ENCODE measurements around the gene TSPAN16. TPM values are rescaled to one million over a fixed set of nuclear protein-coding genes. Genes with fewer than 3 reads are reported as not detected.

TSPAN16 gene, protein sequence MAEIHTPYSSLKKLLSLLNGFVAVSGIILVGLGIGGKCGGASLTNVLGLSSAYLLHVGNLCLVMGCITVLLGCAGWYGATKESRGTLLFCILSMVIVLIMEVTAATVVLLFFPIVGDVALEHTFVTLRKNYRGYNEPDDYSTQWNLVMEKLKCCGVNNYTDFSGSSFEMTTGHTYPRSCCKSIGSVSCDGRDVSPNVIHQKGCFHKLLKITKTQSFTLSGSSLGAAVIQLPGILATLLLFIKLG
- not detected in 5 replicates for total RNA-seq (2022; extraction: Qiagen RNA extraction; ENCODE audit: low read depth)

DNA sequence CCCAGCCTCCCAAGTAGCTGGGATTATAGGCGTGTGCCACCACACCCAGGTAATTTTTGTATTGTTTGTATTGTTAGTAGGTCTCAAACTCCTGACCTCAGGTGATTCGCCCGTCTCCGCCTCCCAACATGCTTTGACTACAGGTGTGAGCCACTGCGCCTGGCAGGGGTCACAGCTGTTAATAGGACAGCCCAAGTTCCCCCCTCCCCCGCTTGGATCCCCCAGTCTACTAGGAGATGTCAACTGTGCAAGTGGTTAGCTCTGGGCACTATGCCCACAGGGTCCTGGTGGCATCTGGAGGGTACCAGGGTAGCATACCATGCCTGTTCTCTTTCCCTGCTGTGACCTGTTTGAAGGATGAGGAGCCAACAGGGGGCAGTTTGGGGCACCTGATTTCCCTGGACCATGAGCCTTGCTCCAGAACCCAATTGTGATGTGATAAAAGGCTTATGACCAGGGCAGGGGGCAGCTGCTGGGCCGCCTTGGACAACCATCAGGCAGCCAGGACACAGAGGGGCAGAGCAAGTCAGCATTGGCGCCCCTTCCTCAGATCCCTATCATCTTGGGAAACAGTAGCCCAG lies at the start of gene TSPAN16:
Gene TSPAN16, plus strand, starts transcription at position 496 of the 581 bp plus-strand sequence. CDS start 138 bp downstream, outside the sequence.

DNA sequence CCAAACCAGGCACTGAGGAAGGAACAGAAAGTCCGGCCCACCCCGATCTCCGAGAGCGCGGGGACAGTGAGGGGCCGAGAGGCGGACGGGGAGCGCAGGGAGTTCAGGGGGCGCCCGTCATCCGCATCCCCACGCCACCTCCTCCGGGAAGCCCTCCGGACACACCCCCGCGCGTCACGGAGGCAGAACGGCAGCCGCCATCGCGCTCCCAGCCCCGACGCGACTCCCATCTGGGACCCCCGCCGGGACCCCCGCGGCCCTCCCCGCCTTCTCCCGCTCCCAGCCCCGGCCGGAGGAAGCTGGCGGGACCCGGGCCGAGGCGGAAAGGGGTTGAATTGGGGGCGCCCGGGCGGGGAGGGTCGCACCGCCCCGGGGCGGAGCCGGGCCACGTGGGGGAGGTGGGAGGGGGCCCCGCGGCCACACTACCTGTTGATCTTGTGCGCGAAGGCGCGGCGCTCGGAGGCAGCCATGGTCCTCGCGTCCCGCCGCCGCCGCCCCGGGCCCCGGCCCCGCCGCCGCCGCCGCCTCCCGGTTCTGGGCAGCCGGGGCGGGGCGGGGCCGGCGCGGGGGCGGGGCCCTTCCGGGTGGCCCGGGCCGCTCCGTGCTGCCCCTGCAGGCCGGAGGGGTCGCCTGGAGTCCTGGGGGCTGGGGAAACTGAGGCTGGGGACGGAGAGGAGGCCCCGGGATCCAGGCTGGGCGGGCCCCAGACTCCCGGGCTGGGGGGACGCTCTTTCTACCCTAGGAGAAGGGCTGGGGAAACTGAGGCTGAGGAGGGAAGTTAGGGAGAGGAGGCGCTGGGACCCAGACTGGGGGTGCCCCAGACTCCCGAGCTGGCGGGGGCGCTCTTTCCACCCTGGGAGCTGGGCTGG lies 33.8 kb upstream of the TSPAN16 start, which contains the start of gene DOCK6:
Gene DOCK6, minus strand, starts transcription at position 554 of the 869 bp plus-strand sequence. Its CDS starts 84 bp downstream, at position 470.

DNA sequence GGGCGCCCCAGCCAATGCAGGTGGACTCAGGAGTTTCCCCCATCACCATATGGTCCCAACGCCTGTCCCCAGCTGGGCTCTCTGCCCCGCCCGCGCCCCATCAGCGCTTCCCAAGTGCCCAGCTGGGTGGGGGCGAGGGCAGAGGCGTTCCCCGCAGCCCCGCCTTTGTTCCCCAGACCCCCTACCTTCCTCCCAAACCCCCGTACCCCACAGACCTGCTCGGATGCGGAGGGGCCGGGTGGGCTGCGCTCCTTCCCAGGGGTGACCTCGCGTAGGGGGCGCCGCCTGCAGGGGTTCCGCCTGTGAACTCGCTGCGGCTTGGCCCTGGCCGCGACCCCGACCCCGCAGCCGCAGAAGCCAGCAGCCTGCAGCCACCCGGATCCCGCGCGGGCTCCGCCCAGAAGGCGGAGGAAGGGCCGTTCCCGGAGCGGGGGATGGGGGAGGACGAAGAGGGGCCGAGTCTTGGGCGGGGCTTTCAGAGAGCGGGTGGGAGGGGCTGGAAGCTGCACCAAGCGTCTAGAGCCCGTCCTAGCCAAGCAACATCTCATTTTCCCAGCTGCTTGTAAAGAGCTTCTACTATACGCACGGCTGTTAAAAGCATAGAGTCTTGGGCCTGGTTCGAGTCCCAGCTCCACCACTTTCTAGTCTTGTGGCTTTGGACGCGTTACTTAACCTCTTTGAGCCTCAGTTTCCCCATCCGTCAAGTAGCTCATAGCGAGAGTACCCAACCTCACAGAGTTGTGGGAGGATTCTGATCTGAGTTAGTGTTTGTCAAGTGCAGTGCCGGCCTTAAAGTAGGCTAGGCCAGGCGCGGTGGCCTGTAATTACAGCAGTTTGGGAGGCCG lies 43.5 kb downstream of the TSPAN16 start, which contains the start of gene RAB3D:
Gene RAB3D, minus strand, starts transcription at position 404 of the 845 bp plus-strand sequence. CDS start 2,258 bp downstream, outside the sequence.

DNA sequence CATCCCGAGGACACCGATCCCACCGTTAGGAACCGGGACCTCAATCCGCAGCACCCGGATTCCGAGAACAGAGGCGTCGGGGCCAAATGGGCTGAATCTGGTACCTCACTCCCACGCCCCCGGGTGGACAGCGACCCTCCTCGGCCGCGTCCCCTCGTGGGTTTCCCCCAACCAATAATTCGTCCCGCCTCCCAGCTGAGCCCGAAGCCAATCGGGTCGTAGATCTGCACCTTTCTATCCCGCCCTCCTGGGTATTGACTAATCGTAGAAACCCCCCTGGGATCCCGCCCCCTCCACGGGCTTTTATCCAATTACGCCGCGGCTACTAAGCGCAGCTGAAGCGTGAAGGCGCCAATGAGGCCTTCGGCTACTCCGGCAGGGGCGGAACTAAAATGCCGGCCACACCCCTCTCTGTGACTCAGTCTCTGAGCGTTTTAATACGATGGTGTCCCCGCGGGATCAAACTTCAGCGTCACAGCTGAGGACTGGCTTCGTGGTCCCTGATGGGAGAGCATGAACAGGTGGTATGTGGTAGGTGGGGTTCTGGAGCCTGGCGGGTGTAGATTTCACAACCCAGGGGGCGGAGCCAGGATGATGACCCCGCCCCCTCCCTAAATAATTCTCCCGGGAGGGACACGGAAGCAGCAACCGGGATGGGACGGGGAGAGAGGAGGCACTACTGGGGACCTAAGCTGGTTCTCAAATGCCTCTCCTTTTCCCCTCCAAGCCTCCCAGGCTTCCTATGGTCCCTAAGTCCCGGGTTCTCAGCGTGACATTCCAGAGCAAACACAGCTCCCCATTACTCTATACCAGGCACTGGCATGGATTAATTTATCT lies 50.4 kb downstream of the TSPAN16 start, which contains the start of the genes CCDC159 and TMEM205:
Gene CCDC159, plus strand, starts transcription at position 416 of the 837 bp plus-strand sequence. Its CDS starts 88 bp downstream, at position 504.
Gene TMEM205, minus strand, starts transcription at position 165 of the 837 bp plus-strand sequence. CDS start 649 bp downstream, outside the sequence.

DNA sequence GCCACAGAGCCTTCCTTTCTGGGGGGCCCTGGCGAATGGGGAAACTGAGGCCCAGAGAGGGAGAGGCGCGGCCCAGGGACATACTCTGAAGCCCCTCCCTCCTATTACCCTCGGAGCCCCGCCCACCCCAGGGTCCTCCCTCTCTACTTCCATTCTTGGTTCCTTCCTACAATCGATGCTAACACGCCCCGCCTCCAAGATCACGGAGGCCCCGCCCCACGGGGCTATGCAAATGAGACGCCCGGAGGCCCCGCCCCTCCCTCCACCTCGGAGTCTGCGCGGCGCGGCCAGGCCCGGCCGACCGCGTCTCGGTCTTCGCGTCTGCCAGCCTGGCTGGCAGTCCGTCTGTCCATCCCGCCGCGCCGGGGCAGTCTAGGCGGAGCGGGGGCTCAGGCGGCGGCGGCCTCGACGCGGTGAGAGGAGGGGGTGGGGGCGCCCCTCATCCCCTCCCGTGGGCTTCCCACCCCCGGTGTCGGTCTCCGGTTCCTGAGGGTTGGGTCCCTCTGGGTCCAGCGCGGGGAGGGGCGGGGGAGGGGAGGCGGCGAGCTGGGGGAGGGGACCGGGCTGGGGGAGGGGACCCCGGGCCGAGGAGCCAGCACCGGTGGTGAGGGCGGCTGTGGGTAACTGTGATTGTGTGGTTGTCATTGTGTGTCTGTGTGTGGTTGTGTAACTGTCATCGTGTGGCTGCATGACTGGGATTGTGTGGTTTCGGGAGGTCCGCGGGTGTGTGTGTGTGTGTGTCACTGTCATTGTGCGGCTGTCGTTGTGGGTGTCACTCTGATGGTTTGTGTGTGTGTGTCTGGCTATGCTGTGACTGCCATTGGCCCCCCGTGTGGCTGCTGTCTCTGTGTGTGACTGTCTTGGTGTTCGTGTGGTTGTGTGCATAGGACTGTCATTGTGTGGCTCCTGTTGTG lies 59.5 kb downstream of the TSPAN16 start, which contains the start of gene PLPPR2:
Gene PLPPR2, plus strand, starts transcription at position 273 of the 914 bp plus-strand sequence. CDS start 2,242 bp downstream, outside the sequence.

Other genes starting within 250 kb of the TSPAN16 start
- 24.9 to 30.3 TPM (median 27.0 TPM) in 5 replicates for gene LDLR, start 206.7 kb upstream of the TSPAN16 start, total RNA-seq (2022; extraction: Qiagen RNA extraction; ENCODE audit: low read depth)
- gene SPC24, start 140.4 kb upstream of the TSPAN16 start, total RNA-seq (2022; extraction: Qiagen RNA extraction; ENCODE audit: low read depth) = 11.8 to 14.5 TPM (median 14.2 TPM) in 5 replicates
- gene KANK2, start 98.6 kb upstream of the TSPAN16 start, total RNA-seq (2022; extraction: Qiagen RNA extraction; ENCODE audit: low read depth) = 25.7 to 36.4 TPM (median 33.2 TPM) in 5 replicates
- not detected in 5 replicates for gene ANGPTL8, start 56.5 kb upstream of the TSPAN16 start, total RNA-seq (2022; extraction: Qiagen RNA extraction; ENCODE audit: low read depth)
- 6.0 to 12.0 TPM (median 8.8 TPM) in 5 replicates for gene DOCK6, start 33.6 kb upstream of the TSPAN16 start, total RNA-seq (2022; extraction: Qiagen RNA extraction; ENCODE audit: low read depth)
- gene RAB3D, start 43.5 kb downstream of the TSPAN16 start, total RNA-seq (2022; extraction: Qiagen RNA extraction; ENCODE audit: low read depth) = 2.5 to 3.2 TPM (median 2.8 TPM) in 5 replicates
- gene TMEM205, start 50.1 kb downstream of the TSPAN16 start, total RNA-seq (2022; extraction: Qiagen RNA extraction; ENCODE audit: low read depth) = 95.9 to 133 TPM (median 114 TPM) in 5 replicates
- 4.4 to 6.4 TPM (median 5.7 TPM) in 5 replicates for gene CCDC159, start 50.4 kb downstream of the TSPAN16 start, total RNA-seq (2022; extraction: Qiagen RNA extraction; ENCODE audit: low read depth)
- gene PLPPR2, start 59.3 kb downstream of the TSPAN16 start, total RNA-seq (2022; extraction: Qiagen RNA extraction; ENCODE audit: low read depth) = 8.0 to 11.5 TPM (median 9.9 TPM) in 5 replicates
- gene SWSAP1, start 78.5 kb downstream of the TSPAN16 start, total RNA-seq (2022; extraction: Qiagen RNA extraction; ENCODE audit: low read depth) = 1.7 to 3.4 TPM (median 2.2 TPM) in 5 replicates
- 3.6 to 5.5 TPM (median 5.1 TPM) in 5 replicates for gene EPOR, start 88.2 kb downstream of the TSPAN16 start, total RNA-seq (2022; extraction: Qiagen RNA extraction; ENCODE audit: low read depth)
- gene RGL3, start 123.2 kb downstream of the TSPAN16 start, total RNA-seq (2022; extraction: Qiagen RNA extraction; ENCODE audit: low read depth) = 0.85 to 2.0 TPM (median 1.7 TPM) in 5 replicates
- 0.83 to 1.3 TPM (median 1.3 TPM) in 5 replicates for gene ODAD3, start 139.0 kb downstream of the TSPAN16 start, total RNA-seq (2022; extraction: Qiagen RNA extraction; ENCODE audit: low read depth)
- 232 to 265 TPM (median 260 TPM) in 5 replicates for gene PRKCSH, start 139.5 kb downstream of the TSPAN16 start, total RNA-seq (2022; extraction: Qiagen RNA extraction; ENCODE audit: low read depth)
- gene ELAVL3, start 184.9 kb downstream of the TSPAN16 start, total RNA-seq (2022; extraction: Qiagen RNA extraction; ENCODE audit: low read depth) = 0.02 to 0.21 TPM (median 0.11 TPM) in 3 of 5 replicates, not detected in the others
- 3.5 to 6.0 TPM (median 5.3 TPM) in 5 replicates for gene ZNF653, start 209.7 kb downstream of the TSPAN16 start, total RNA-seq (2022; extraction: Qiagen RNA extraction; ENCODE audit: low read depth)
- 27.8 to 37.6 TPM (median 34.7 TPM) in 5 replicates for gene ECSIT, start 233.0 kb downstream of the TSPAN16 start, total RNA-seq (2022; extraction: Qiagen RNA extraction; ENCODE audit: low read depth)
- 0.35 to 0.94 TPM (median 0.40 TPM) in 5 replicates for gene CNN1, start 242.7 kb downstream of the TSPAN16 start, total RNA-seq (2022; extraction: Qiagen RNA extraction; ENCODE audit: low read depth)

All from A549 treated with RU486 at 1 μM for 4 hours (cell line).